ENCODE results near the gene UGT2A2.

DNA sequence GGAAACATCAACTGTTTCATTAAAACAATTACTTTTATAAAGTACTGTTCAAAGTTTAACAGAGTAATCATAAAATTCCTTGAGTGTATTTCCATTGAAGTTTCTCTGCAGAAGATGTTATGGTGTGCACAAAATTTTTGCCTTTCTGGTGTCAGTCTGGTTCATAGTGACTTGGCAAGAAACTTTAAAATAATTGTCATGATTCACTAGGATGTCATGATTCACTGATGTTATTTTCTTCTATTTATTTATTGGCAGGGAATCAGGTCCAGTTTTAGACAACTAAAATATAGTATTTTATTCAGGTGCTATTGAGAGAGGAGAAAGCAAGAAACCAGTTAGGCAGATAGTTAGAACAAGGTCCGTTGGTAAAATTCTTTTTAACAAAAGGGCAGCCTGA lies 9.8 kb upstream of the UGT2A2 start:
- TF ChIP-seq EZH2 (IDR thresholded peaks at IDR 0.05; ENCODE audit: borderline replicate concordance, low read depth, low read length, severe bottlenecking): no peak
- TF ChIP-seq CTCF (IDR thresholded peaks at IDR 0.05; ENCODE audit: borderline replicate concordance, extremely low read depth, low read length, poor library complexity, severe bottlenecking): no peak

All from DND-41 (cell line).